ENCODE data around the gene GALNT17.
A peak's percentile ranks its signal among the peaks of the same experiment; 100 is the strongest.

The GALNT17 gene

DNA sequence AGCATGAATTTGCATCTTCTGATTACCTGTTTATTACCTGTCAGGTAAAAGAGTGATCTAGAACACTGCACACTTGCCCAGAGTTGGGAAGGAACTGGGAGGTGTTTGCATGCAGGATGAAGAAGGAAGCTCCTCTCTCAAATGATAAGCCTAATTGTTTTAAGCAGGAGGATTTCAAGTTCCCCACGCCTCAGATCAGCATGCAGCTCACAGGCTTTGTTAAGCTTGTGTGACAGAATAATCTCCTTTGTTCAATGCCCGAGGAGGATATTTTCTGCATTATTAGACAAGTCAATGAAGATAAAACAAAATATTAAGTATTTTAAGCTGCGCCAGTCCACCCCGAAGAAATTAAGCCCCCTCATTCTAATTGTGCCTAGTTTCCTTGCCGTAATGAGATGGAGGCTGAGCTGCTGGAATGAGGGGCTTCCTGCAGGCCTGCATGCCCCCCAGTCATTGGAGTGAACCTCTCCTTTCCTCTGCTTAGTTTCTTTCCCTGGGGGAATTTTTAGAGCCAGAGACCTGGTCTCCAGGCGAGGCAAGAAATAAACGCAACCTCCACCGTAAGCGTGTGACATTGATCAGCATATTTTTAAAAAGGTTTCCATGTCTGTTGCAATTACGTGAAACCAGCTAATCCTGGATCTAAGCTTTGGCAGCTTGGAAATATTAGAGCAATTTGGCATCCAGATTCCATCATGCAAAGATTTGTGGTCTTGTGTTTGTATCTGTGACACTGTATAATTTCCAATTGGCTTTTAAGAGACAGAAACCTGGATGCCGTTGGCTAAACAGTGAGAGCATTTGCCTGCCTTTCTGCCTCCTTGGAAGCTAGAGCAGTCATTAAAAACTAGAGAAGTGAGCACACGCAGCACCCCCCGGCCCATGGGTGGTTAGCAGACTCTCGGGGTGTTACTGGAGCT lies 376.0 kb downstream of the GALNT17 start:
- no peak for DNase-seq

DNA sequence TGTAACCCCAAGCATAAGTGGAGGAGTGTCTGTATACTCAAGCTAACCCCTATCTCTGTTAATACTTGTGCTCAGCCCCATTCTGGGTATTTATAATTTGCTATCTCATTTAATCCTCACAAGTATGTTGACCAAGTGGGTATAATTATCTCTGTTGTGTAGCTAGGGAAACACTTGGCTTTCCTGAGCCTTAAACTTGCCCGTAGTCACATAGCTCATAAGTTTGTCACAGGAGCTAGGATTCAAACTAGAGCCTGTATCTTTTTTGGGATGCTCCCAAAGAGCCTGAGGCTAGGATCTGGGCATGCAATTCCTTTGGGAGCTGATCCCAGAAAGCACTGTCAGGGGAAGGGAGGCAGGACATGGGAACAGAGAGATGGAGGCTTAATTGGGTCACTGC lies 377.4 kb downstream of the GALNT17 start:
- no peak for DNase-seq

DNA sequence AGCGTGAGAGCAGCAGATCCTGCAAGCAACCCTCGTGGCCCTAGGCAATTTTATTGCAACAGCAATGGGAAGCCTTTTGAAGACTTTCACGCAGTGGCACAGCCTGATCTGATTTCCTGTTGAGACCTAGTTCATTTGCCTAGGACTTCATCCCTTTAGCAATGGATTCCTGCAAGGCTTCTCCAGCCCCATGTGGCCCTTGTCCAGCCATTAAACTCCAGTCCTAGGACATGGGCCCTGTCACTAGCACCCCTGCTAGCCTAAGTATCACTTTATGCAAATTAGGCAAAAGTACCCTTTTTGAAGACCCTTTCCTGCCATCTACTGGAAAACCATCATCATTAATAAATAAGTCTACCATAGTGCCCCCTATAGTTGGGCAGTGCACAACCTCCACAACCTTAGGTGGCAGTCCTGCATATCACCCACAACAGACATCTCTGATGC lies 379.4 kb downstream of the GALNT17 start:
- DNase-seq: no peak

DNA sequence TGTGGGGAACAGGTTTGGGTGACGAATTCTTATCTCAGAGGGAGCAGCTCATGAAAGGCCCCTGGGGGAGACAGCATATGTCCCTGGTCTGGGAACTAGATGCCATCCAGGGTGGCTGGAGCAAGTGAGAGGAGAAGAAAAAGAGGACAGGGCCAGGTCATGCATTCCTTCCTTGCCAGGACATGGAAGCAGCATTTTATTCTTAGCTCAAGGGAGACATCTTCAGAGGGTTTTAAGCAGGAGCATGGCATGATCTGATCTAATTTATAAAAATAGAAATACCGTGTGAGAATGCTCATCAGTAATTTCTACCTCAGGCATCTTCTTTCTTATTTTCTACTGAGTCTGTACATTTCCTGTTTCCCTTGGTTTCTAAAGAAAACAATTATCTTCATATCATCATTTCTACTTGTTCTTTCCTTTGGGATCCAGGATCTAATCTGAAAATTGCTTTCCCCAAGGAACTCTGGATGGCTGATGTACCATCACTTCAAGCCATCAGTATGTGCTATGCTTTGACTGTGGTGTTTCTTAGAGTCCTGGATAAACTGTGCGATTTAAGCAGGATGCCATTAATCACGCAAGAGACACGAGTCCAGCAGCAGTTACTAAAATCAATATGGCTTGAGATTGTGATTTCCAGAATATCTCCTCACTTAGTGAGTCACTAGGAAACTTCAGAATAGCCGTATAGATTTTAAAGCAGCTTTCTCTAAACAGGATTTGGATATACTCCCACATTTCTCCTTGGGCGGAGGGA lies 386.2 kb downstream of the GALNT17 start:
- no peak for DNase-seq

DNA sequence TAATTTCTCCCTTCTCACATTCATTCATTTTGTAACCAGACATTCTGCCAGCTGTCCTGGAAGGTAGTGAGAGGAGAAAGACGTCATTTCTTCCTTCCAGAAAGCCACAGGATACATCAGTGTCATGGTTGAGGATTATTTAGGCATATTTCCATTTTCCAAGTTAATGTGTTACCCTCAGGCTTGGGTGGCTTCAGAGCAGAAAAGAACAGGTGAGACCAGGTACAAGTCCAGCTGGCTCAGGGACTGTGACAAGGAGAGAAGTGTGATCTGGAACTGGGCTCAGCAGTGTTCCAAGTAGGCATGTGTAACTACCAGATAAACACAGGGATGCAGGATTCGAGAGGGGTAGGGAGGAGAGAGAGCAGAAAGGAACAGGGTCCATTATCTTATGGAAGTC lies 386.9 kb downstream of the GALNT17 start:
- DNase-seq: no peak

DNA sequence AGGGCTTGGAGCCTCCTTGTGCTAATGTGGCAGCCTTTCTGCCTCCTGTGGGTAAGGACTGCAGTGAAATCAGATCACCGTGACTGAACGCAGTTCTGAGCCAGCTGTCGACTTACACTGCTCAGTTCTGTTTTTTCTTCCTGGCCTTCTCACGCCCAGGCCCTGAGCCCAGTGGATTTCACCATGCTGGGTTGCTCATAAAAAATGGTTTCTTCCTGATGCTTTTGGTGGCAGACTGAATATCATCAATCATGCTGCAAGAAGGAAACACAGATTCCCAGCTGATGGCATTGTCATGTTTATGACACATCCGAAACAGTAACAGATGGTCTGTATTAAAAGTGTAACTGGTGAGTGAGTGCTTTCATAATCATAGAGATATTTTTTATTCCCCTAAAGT lies 389.6 kb downstream of the GALNT17 start:
- DNase-seq: peak; percentile 43

DNA sequence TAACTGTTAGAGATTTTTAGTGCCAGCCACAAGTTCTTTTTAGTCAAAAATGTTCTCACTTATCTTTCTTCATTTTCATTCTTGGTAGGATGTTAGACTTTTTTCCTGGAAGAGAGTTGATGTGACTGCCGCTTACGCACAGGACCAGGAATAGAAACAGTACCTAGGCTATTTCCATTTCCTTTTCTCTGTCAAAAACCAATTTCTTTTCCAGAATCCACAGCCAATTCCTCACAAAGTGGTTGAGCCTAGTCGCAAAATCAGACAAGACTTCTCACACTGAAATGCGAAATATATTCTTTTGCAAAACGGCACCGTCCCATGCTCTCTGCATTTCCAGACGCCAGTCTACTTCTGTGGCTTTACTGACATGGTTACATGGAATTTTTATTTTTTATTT lies 394.2 kb downstream of the GALNT17 start:
- DNase-seq: no peak

DNA sequence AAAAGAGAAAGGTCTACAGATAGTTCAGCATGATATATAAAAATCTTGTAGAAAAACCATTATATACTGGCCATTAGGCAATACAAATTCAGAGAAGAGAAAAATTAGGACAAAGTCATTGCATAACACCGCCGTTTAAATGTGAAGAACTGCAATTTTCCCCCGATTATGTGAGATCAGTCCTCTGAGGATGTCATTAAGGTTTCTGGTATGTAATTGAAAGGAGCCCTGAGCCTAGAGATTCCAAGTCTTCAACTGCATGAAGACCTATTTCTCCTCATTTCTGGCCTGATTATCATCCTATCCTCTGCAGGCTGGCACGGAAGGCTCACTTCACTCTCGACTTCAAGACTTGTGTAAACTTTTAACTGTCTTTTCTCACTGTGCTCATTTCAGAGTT lies 395.3 kb downstream of the GALNT17 start:
- no peak for DNase-seq

DNA sequence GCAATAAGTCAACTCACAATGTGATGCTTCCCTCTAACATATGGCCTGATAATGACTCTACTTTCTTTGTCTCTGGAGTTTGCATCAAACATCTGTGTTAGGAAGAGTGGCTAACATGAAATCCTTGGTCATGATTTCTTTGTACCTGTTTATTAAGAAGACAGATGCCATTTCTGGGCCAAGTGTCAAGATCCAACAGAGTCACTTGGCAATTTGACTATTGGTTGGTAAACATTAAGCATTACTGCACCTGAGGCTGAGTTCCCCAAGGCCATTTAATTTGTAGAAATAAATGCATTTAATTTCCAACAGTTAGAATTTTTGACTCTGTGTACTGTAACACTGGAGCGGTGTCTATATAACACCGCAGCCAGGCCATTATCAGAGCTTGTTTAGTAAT lies 403.7 kb downstream of the GALNT17 start:
- DNase-seq: no peak

DNA sequence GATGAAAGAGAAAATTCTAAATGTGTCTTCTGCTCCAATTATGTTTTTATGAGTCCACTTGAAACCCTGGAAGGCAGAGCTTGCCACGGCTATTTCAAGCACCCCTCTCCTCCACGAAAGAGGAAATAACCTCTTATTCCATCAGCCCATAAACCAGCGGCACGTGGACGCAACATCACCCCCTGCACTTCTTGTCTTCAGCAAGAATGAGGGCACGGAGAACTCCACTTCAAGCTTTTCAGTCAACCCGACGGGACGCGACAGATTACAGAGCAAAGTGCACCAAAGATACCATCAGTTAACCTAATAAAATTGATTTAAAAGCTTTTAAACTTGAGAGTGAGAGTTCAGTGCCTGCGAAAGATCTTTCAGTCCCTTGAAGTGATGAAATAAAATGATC lies 406.3 kb downstream of the GALNT17 start:
- DNase-seq: no peak

DNA sequence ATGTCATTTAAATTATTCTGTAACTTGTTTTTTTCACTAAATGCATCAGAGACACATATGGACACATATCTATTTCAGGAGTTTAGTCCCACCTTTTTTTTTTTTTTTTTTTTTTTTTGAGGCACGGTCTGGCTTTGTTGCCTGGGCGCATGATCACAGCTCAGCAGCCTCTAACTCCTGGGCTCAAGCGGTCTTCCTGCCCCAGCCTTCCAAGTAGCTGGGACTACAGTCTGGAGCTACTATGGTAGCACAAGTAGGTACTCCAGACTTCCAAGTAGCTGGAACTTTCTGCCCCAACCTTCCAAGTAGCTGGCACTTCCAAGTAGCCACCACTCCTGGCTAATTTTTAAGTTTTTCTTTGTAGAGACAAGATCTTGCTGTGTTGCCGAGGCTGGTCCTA lies 407.7 kb downstream of the GALNT17 start:
- DNase-seq: no peak

DNA sequence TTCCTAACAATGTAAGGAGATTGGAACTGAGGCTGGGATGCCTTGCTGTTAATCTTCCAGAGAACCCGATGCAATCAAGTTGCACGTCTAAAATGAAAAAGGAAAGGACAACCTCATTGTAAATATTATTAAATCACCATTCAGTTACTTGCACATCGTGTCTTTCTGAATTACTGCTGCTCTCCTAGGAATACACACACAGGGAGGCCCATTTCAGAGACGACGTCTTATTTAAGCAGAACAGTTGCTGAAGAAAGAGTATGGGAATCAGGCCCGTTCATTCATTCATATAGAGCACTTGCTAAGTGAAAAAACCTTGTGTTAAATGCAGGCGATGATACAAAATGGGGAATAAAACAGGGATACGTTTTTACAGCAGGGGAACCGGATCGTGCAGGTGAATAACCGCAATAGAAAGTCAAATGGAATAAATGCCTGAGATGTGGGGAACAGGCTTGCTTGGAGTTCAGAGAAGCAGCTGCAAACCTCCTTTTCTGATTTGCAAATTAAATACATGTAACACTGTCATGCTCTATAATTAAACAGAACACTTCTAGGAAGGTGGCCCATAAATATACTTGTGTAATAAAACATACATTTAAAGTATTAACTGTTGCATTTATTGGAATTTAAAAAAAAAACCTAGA lies 409.9 kb downstream of the GALNT17 start:
- DNase-seq: no peak

DNA sequence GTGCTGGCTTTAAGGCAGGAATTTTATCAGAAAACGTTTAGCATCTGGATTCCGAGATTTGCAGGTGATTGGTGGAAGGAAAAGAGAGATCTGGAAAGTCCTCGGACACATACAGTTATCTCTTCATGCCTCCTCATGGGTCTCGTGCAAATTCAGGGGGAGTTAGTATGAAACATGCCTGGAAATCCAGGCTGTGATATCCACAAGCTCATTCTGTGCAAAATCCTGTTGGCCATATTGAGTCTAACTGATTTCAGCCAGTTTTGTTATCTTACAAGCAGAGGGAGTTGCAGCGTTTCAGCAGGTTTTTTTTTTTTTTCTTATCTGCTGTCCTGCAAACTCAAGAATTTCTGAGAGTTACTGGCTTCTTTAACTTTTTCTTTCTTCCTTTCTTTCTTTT lies 411.5 kb downstream of the GALNT17 start:
- no peak for DNase-seq

DNA sequence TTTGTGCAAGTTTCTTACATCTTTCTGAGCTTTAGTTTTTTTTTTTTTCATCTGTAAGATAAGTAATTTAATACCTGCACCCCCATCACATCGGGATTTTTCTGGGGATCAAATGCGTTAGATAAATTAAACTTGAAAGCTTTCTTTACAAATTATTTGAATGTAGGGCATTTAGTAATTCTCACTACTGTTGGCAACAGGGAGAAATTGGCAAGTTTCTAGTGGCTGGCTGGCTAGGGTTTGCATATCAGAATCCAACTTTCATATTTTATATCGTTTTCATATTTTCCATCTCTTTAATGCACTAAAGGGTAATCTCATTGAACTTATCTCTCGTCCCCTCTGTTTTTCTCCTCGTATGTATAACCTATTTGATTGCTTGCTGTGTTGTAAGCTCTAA lies 412.9 kb downstream of the GALNT17 start:
- DNase-seq: no peak

DNA sequence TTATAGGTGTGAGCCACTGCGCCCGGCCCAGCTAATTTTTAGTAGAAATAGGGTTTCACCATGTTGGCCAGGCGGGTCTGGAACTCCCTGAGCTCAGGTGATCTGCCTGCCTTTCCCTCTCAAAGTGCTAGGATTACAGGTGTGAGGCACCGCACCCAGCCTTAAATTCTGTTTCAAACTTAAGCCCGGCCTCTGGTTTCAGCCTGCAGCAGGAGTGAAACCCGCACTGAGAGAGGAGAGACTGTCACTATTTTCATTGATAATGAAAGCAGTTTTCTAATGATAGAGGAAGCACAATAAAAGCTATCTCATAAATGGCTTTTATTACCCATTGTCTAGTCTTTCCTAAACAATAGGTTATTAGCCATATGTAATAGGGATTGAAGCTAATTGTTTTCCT lies 415.5 kb downstream of the GALNT17 start:
- no peak for DNase-seq

DNA sequence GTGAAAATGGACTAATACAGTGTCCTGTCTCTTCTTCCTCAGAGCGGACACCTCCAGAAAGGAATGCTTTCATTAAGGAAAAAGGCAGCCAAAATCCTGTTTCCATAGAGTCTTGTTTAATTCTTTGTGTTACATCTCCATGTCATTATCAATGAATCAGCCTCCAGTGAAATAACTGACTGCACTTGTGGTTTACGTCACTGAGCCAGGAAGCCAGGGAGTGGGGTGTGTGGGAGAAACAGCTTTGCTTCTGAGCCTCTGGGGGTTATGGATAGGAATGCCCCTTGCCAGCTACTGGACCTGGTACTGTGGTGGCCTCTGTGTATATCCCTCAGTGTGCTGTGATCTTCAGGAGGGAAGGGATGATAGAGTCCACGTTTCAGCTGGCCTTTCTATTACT lies 416.8 kb downstream of the GALNT17 start:
- DNase-seq: no peak

DNA sequence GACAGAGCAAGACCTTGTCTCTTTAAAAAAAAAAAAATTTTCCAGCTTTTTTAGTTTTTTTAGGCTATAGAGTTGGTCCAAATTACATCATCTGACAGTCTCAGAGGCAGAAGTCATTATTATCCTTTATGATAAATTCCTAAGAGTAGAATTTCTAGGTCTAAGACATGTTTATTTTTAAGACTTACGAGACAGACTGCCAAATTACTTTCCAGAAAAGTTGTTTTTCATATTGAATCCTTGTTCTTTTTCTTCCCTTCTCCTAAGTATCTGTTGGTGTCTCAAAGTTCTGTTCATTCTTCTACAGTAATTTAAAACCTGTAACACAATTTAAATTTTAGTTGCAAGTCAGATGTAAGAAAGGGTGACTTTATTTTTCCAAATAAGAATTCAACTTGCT lies 421.4 kb downstream of the GALNT17 start:
- no peak for DNase-seq

DNA sequence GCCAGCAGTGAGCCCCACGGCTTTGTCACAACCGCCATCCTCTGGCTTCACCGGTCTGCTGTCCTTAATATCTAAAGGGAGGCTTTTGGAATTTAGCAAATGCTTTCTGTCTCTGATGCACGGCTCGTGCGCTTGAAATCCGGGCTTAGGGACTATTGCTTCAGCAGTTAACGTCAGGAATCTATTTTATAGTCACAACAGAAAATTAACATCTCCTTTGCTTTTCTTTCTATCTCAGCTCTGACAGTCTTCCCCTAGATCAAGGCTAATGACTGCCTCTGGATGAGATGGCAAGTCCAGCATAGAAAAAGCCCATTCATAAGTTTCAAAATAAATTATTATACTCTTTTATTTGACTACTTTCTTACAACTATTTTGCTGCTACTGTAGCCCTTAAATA lies 423.8 kb downstream of the GALNT17 start:
- DNase-seq: no peak

DNA sequence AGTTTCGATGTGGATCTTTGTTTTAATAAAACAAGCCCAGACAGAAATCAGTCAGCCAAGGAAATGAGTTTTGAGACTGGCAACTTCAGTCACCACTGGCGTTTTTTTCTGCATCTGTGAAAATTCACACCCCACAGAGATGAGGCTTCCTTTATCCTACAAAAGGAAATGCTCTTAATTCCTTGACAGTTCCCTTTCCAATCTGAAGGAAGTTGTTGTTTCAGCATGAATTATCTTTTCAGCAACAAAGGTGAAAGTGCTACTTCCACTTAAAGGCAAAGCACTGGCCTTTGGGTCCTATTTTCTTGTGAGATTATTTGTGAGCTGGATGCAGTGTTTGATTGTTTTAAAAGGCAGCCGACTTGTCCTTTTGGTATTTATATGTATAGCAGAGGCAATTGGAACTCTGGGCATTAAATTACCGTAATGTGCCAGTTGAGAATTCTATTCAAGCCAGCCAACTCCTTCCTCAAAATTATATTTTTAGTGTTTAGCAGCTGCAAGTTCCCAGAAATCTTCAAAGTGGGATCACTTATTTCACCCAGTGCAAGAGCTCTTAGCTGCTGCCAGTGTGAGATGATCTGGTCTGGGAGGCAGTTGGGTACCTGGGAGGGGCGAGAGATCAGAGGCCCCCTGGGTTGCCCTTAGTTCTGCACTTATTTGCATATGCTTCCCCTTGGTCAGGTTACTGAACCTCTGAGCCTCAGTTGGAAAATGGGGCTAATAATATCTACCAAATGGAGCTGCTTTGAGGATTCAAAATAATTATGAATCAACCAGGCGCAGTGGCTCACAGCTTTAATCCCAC lies 427.1 kb downstream of the GALNT17 start:
- DNase-seq: peak; percentile 20

DNA sequence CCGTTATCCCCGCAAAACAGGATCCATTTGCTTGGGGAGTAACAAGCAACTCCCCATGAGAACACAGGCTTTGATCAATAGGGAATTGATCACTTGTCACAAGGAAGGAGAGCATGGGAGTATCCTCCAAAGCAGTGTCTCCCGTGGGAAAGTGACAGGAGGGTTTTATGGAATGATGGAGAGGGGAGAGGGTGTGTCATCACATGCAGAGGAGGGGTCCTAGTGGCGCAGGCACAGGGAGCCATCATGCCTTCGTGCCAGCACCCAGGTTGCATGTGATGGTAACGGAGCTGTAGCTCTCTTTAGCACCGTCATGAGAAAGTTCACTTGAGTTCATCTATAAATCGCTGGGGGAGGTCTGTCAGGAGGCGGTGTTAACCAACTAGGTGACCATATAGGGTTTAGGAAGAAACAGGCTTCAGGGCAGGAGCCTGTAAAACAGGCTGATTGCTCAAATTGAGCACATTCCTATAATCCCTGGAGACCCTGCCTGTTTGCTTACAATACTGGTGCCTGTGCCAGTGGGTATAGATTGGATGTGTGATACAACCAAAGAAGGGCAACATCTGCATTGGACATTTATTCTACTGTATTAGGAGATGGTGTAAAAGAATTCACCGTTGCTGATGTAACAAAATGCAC lies 428.5 kb downstream of the GALNT17 start:
- DNase-seq: no peak

DNA sequence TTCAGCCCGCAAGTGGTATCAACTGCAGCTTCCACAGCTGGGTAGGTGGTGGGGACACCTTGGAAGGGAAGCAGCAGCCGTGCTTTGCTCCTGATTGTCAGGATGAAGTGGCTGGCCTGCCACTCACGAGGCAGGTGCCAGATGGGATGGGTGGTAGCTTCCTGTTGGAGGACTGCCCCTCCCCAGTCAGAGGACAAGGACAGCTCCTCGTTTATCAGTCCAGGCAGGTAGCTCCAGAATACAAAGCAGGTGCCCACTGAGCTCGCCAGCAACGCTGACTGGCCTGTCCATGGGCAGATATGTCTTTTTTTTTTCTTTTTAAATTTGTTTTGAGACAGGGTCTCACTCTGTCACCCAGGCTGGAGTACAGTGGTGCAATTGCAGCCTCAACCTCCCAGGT lies 431.3 kb downstream of the GALNT17 start:
- DNase-seq: no peak

DNA sequence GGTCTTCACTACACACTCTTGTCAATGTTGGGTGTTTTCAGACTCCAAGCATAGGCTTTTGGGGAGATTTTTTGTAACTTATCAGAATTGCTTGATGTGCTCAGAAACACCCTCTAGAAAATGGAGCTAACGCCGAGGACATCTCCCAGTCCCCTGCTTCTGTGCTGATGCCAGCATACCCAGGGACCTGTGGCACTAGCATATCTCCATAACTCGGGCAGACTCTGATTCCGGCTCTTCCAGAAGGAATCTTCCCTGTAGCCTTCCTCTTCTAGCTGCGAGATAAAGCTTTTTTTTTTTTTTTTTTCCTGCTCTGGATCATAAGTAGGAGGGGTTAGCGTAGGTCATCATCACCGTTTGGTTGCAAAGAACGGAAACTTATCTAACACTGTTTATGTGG lies 434.4 kb downstream of the GALNT17 start:
- DNase-seq: no peak

Data from femur (tissue), 1 donor.